K562 (cell line): ENCODE data around the gene KLF17. TPM values are rescaled to one million over a fixed set of nuclear protein-coding genes. Genes with fewer than 3 reads are reported as not detected.

ENCODE experiments used
- ATAC-seq: fragments of 200-7000 bp; cut with Tn5 transposase; 3 replicates; pipeline ENCODE4 v1.9.1; 2020; ENCODE audit warnings: moderate library complexity
- BruUV-seq: library from RNA; stranded (reverse); fragments of 400-500 nt; replicated peaks from 2 replicates; lab custom pipeline; 2021; lab: Mats Ljungman, UMichigan
- CTCF ChIA-PET: fragments of 300-600 bp; formaldehyde crosslinking; extraction: SDS; loops from one replicate; lab custom pipeline; 2021; ENCODE audit warnings: low intra/inter-chr PET ratio; lab: Yijun Ruan, JAX
- POLR2A ChIA-PET: fragments of 300-600, 350-650 bp; sonication (Branson Sonifier 250); formaldehyde crosslinking; extraction: SDS; loops from one replicate; lab custom pipeline; 2021; ENCODE audit warnings: antibody characterized with exemption, inconsistent platforms; lab: Yijun Ruan, JAX
- DNase-seq, 4 experiments: peaks; one replicate each; pipeline versions ENCODE4 v3.0.0 to v3.0.0-alpha.2; 2011 to 2018; ENCODE audit warnings: low spot score in 3 of 4, mixed read lengths in 3 of 4; ENCODE audit errors: extremely low read depth in 1 of 4
- FAIRE-seq: peaks from 2 replicates; lab custom pipeline; 2011; peaks lifted over from hg19 to GRCh38; lab: Jason Lieb, UNC
- H2AFZ ChIP-seq: 2 replicates; pipeline ENCODE4 v1.6.0; 2011; ENCODE audit warnings: low read depth, low read length, control low read depth, inconsistent platforms
- H3K27ac ChIP-seq: fragments of 200-600 bp; 3 replicates; pipeline ENCODE4 v1.8.0; 2011; ENCODE audit warnings: low read depth, mild to moderate bottlenecking, control low read depth, inconsistent platforms, low read length, moderate library complexity, mixed read lengths; ENCODE audit errors: extremely low read depth
- H3K27me3 ChIP-seq, 2 experiments: fragments of 300-600 bp in 1 of 2; 2 replicates in 1 of 2; 3 replicates in 1 of 2; pipeline versions ENCODE4 v1.6.0 to v1.8.0; 2011; ENCODE audit warnings: inconsistent platforms in 2 of 2, low read length in 2 of 2, mild to moderate bottlenecking in 1 of 2, mixed read lengths in 1 of 2, moderate library complexity in 1 of 2; ENCODE audit not compliant: control insufficient read depth in 2 of 2, insufficient read depth in 2 of 2
- H3K36me3 ChIP-seq: fragments of 300-600 bp; 3 replicates; pipeline ENCODE4 v1.8.0; 2011; ENCODE audit warnings: mild to moderate bottlenecking, low read length, inconsistent platforms; ENCODE audit not compliant: control insufficient read depth, insufficient read depth
- H3K4me1 ChIP-seq, 2 experiments: fragments of 200-600 bp in 1 of 2; replicated peaks in 1 of 2; 2 replicates in 1 of 2; 3 replicates in 1 of 2; pipeline versions ENCODE4 v1.5.1 to v1.8.0; 2011; ENCODE audit warnings: inconsistent platforms in 2 of 2, low read length in 2 of 2, mild to moderate bottlenecking in 1 of 2, mixed read lengths in 1 of 2, moderate library complexity in 1 of 2; ENCODE audit not compliant: control insufficient read depth in 2 of 2, insufficient read depth in 2 of 2
- H3K4me2 ChIP-seq: 2 replicates; pipeline ENCODE4 v1.6.1; 2011; ENCODE audit warnings: low read length, control low read depth, inconsistent platforms, mixed read lengths; ENCODE audit not compliant: insufficient read depth
- H3K4me3 ChIP-seq: fragments of 200-600 bp; sonication (generic), shearing (Covaris generic); 2 replicates; pipeline ENCODE4 v1.5.1; 2016; ENCODE audit warnings: control low read depth, inconsistent platforms
- H3K79me2 ChIP-seq: fragments of 200-600 bp; 3 replicates; pipeline ENCODE4 v1.8.0; 2011; ENCODE audit warnings: low read length, inconsistent platforms; ENCODE audit not compliant: control insufficient read depth, insufficient read depth
- H3K9ac ChIP-seq, 2 experiments: 2 replicates each; pipeline versions ENCODE4 v1.6.0 to v1.6.1; 2011; ENCODE audit warnings: low read depth in 2 of 2, low read length in 2 of 2, control low read depth in 1 of 2, inconsistent platforms in 1 of 2, mild to moderate bottlenecking in 1 of 2, mixed read lengths in 1 of 2; ENCODE audit not compliant: insufficient read depth in 1 of 2
- H3K9me1 ChIP-seq: one replicate; pipeline ENCODE4 v1.6.0; 2011; ENCODE audit warnings: inconsistent platforms, mild to moderate bottlenecking, low read length, moderate library complexity; ENCODE audit not compliant: control insufficient read depth, insufficient read depth
- H3K9me3 ChIP-seq: replicated peaks from 2 replicates; pipeline ENCODE4 v1.5.1; 2011; ENCODE audit warnings: low read depth, low read length, inconsistent platforms; ENCODE audit not compliant: control insufficient read depth, insufficient read depth
- H4K20me1 ChIP-seq: replicated peaks from 2 replicates; pipeline ENCODE4 v1.6.1; 2011; ENCODE audit warnings: low read length, inconsistent platforms, mixed read lengths; ENCODE audit not compliant: control insufficient read depth, insufficient read depth
- CEBPG ChIP-seq, 3 experiments: fragments of 200-800 bp in 1 of 3; sonication (Bioruptor generic) in 1 of 3; sonication (generic) in 1 of 3; formaldehyde crosslinking in 1 of 3; IDR thresholded peaks in 2 of 3; conservative IDR thresholded peaks in 1 of 3; 2 replicates each; pipeline versions ENCODE4 v1.6.1 to v1.8.0; 2016 to 2022; ENCODE audit warnings: missing compliant biosample characterization in 2 of 3, missing genetic modification characterization in 2 of 3, mild to moderate bottlenecking in 1 of 3, missing genetic modification reagents in 1 of 3
- CTCF ChIP-seq, 3 experiments: IDR thresholded peaks in 2 of 3; conservative IDR thresholded peaks in 1 of 3; 2 replicates each; pipeline ENCODE4 v1.5.1; 2011 to 2012; ENCODE audit warnings: low read length in 3 of 3, mild to moderate bottlenecking in 3 of 3, control low read depth in 2 of 3, improper control_type of control experiment in 1 of 3, inconsistent platforms in 1 of 3, low read depth in 1 of 3, mixed read lengths in 1 of 3, moderate library complexity in 1 of 3; ENCODE audit not compliant: insufficient read depth in 2 of 3
- CXXC5 ChIP-seq: fragments of 250-450 bp; sonication (Bioruptor Pico); IDR thresholded peaks from 2 replicates; pipeline ENCODE4 v1.8.0; 2022; ENCODE audit warnings: inconsistent platforms, mild to moderate bottlenecking, moderate library complexity
- FOXK2 ChIP-seq, 2 experiments: fragments of 450-650 bp; IDR thresholded peaks in 1 of 2; conservative IDR thresholded peaks in 1 of 2; 2 replicates each; pipeline ENCODE4 v1.6.1; 2016; ENCODE audit warnings: low read depth in 2 of 2, mild to moderate bottlenecking in 1 of 2
- GABPB1 ChIP-seq: sonication (generic); formaldehyde crosslinking; IDR thresholded peaks from 2 replicates; pipeline ENCODE4 v1.8.0; 2022; ENCODE audit warnings: mild to moderate bottlenecking, missing genetic modification reagents
- KLF16 ChIP-seq: IDR thresholded peaks from 2 replicates; pipeline ENCODE4 v1.6.1; 2016; ENCODE audit warnings: antibody characterized with exemption
- MED1 ChIP-seq: sonication (generic); formaldehyde crosslinking; IDR thresholded peaks from 2 replicates; pipeline ENCODE4 v1.8.1; 2023; ENCODE audit warnings: missing genetic modification reagents, borderline replicate concordance
- MYBL2 ChIP-seq, 2 experiments: fragments of 450-650 bp in 1 of 2; sonication (generic) in 1 of 2; formaldehyde crosslinking in 1 of 2; IDR thresholded peaks; 2 replicates each; pipeline versions ENCODE4 v1.6.1 to v1.8.1; 2017 to 2022; ENCODE audit warnings: borderline replicate concordance in 1 of 2, inconsistent platforms in 1 of 2, low read depth in 1 of 2, mild to moderate bottlenecking in 1 of 2, missing genetic modification reagents in 1 of 2, moderate library complexity in 1 of 2
- PKNOX1 ChIP-seq: fragments of 450-650 bp; IDR thresholded peaks from 2 replicates; pipeline ENCODE4 v1.6.1; 2016
- POLR2G ChIP-seq: fragments of 200-400 bp; formaldehyde crosslinking; IDR thresholded peaks from 2 replicates; pipeline ENCODE4 v1.6.1; 2017; ENCODE audit warnings: low read depth, mild to moderate bottlenecking, antibody characterized with exemption, low read length, moderate library complexity
- RBM39 ChIP-seq: fragments of 200-400 bp; formaldehyde crosslinking; optimal IDR thresholded peaks from 2 replicates; pipeline ENCODE3; 2018; ENCODE audit warnings: low read depth, low read length
- SRF ChIP-seq, 2 experiments: fragments of 250-450, 450-650 bp in 1 of 2; sonication (Bioruptor Pico) in 1 of 2; sonication (generic) in 1 of 2; formaldehyde crosslinking; IDR thresholded peaks; 2 replicates each; pipeline versions ENCODE4 v1.5.0 to v1.5.1; 2020 to 2022; ENCODE audit warnings: mild to moderate bottlenecking in 1 of 2, missing genetic modification reagents in 1 of 2
- YY1 ChIP-seq, 3 experiments: IDR thresholded peaks; 2 replicates each; pipeline ENCODE4 v1.6.1; 2011; ENCODE audit warnings: low read length in 2 of 3, mild to moderate bottlenecking in 2 of 3, moderate library complexity in 2 of 3, borderline replicate concordance in 1 of 3, control low read depth in 1 of 3, low read depth in 1 of 3; ENCODE audit not compliant: insufficient read depth in 3 of 3, insufficient replicate concordance in 2 of 3, control insufficient read depth in 1 of 3, insufficient read length in 1 of 3; ENCODE audit errors: extremely low read depth in 1 of 3
- ZNF431 ChIP-seq: sonication (generic); formaldehyde crosslinking; IDR thresholded peaks from 2 replicates; pipeline ENCODE4 v1.8.0; 2022; ENCODE audit warnings: mild to moderate bottlenecking, missing genetic modification reagents
- WGBS: fragments of 100-300 bp; shearing (Covaris generic); methylation state at CpG from one replicate; pipeline ENCODE4 v1.1.6; 2016; ENCODE audit warnings: low coverage, mixed read lengths; ENCODE audit not compliant: insufficient coverage; ENCODE audit errors: missing lambda C conversion rate; 5-methylcytosine and 5-hydroxymethylcytosine counted together
- in situ Hi-C: fragments of 300-500 bp; cut with MboI; formaldehyde crosslinking; loops from 4 replicates; pipeline ENCODE4 v1.15.0; 2018; ENCODE audit warnings: inconsistent platforms, mixed read lengths
- intact Hi-C: fragments of 100-400 bp; cut with micrococcal nuclease; formaldehyde crosslinking; loops from 2 replicates; pipeline ENCODE4 v1.14.2; 2022
- polyA plus RNA-seq, 8 experiments: library from polyadenylated mRNA; depleted of rRNA in 4 of 8; stranded (reverse) in 5 of 8; unstranded in 3 of 8; fragments of >200 nt; fragmentation: Nextera tagmentation in 2 of 8; fragmentation: Illumina TruSeq in 1 of 8; extraction: Ambion mirVana in 2 of 8; extraction: Trizol in 1 of 8; gene quantifications; 2 replicates each; pipeline versions ENCODE4 v1.2.1 to v1.2.3, GENCODE V29; 2011 to 2014; ENCODE audit warnings: inconsistent platforms in 1 of 8, missing spikeins in 1 of 8
- total RNA-seq, 7 experiments: library from RNA; depleted of rRNA in 6 of 7; stranded (reverse); fragments of >200 nt in 6 of 7; fragmentation: Illumina TruSeq in 2 of 7; extraction: Trizol in 2 of 7; gene quantifications; 2 replicates each; pipeline versions ENCODE4 v1.2.1 to v1.2.3, GENCODE V29; 2011 to 2021; ENCODE audit warnings: low replicate concordance in 1 of 7

Gene KLF17
- total and polyA plus RNA-seq, 9 of the 15 experiments (the other 6 are each of a cell fraction or from before 2014, with no cell fraction given) = 0.01 to 0.24 (median 0.13) TPM; not detected in 6

- H3K4me2 ChIP-seq = peak overlapping the region; percentile 86
- intact Hi-C loops = loop anchor here (1.0 kb wide), 1 partner anchor 191 kb away; no protein-coding TSS in a partner anchor
- CTCF ChIA-PET = no interaction called here
- TF ChIP-seq POLR2G (peak; percentile 42), PKNOX1 (peak; percentile 31; the same call in 1 of the 2 replicates), CTCF (IDR thresholded peaks at IDR 0.05 in 2 of 3, conservative IDR thresholded peaks at IDR 0.05 in 1 of 3; ENCODE audit: insufficient read depth in 2 of 3, low read depth in 1 of 3, low read length in 3 of 3) (peak; percentile 70 to 81 (median 80)), CXXC5 (CRISPR knock-in tag) (peak; percentile 56; the same call in 1 of the 2 replicates), CEBPG (CRISPR knock-in tag; IDR thresholded peaks at IDR 0.05) (no peak), CEBPG (tag; conservative IDR thresholded peaks at IDR 0.05 in 1 of 2, IDR thresholded peaks at IDR 0.05 in 1 of 2) (no peak), YY1 (IDR thresholded peaks at IDR 0.05; ENCODE audit: borderline replicate concordance in 1 of 3, control insufficient read depth in 1 of 3, extremely low read depth in 1 of 3, insufficient read depth in 3 of 3, insufficient read length in 1 of 3, insufficient replicate concordance in 2 of 3, low read depth in 1 of 3, low read length in 2 of 3) (peak in 1 of 3 experiments; percentile 42), ZNF431 (CRISPR knock-in tag) (0 out of 2 replicates have a peak, but pooled peaks have one; percentile 7), FOXK2 (conservative IDR thresholded peaks at IDR 0.05 in 1 of 2, IDR thresholded peaks at IDR 0.05 in 1 of 2; ENCODE audit: low read depth in 2 of 2) (no peak), KLF16 (peak; percentile 28; the same call in 1 of the 2 replicates), MED1 (CRISPR knock-in tag) (no peak), RBM39 (no peak), GABPB1 (CRISPR knock-in tag) (peak; percentile 42; the same call in 1 of the 2 replicates), MYBL2 (IDR thresholded peaks at IDR 0.05; ENCODE audit: low read depth) (no peak), MYBL2 (CRISPR knock-in tag; IDR thresholded peaks at IDR 0.05; ENCODE audit: borderline replicate concordance) (0 out of 2 replicates have a peak, but pooled peaks have one; percentile 54), SRF (CRISPR knock-in tag; IDR thresholded peaks at IDR 0.05) (no peak)
Observed at GRCh38 chr1:44103270-44104131, 15.1 kb upstream of the KLF17 start.

More at GRCh38 chr1:44103270-44104131, 15.1 kb upstream of the KLF17 start:
- H3K27me3 ChIP-seq = peaks cover 20 to 35% of the 10 kb centered on the region in 2 experiments
- POLR2A ChIA-PET = interaction anchor here (0.6 to 1.9 kb wide), 7 partner anchors 9 to 110 kb away, joined by 3 to 7 read pairs (median 5); partner anchors contain the start of gene DMAP1
- no peaks in the 10 kb centered on the region for H3K79me2 ChIP-seq
- peak in 2 of 4 experiments; percentile 39 to 84 for DNase-seq
- no peaks in the 10 kb centered on the region for H3K9me3 ChIP-seq
- in situ Hi-C loops = no loop called here
- ATAC-seq = peak; percentile 79
- H3K9ac ChIP-seq = peak overlapping the region in 1 of 2 experiments; percentile 82; a peak in 2 of 4 replicates
- H2AFZ ChIP-seq = peak overlapping the region; percentile 93
- 21% methylated on average over 46 of the region's 46 CpGs for WGBS
- no TSS peak for BruUV-seq
- peak; percentile 88 for FAIRE-seq
- 0 out of 2 replicates have a peak overlapping the region, but pooled peaks have one; percentile 12 for H3K4me3 ChIP-seq
- peaks cover 4 to 12% of the 10 kb centered on the region in 2 experiments; a peak in 3 of 5 replicates for H3K4me1 ChIP-seq
- no peaks in the 10 kb centered on the region for H3K9me1 ChIP-seq
- H4K20me1 ChIP-seq = no peaks in the 10 kb centered on the region; the same call in 1 of the 2 replicates
- no peaks in the 10 kb centered on the region for H3K36me3 ChIP-seq
- H3K27ac ChIP-seq = no peak overlapping the region
